Transverse colon (tissue), 4 donors: ENCODE data around the gene CRAT. TPM values are rescaled to one million over a fixed set of nuclear protein-coding genes. Genes with fewer than 3 reads are reported as not detected.

ENCODE experiments used
- DNase-seq: peaks from one replicate; pipeline ENCODE4 v3.0.0-alpha.2; 2019
- H3K27ac ChIP-seq, 4 donors: fragments of 200-600 bp; sonication (generic); 2 replicates each; pipeline ENCODE4 v1.5.1; 2016 to 2018; ENCODE audit warnings: inconsistent platforms in 4 of 4
- H3K27me3 ChIP-seq: fragments of 200-600 bp; sonication (generic); 2 replicates; pipeline ENCODE4 v1.5.1; 2017; ENCODE audit warnings: inconsistent platforms
- H3K36me3 ChIP-seq, 4 donors: fragments of 200-600 bp; sonication (generic); 2 replicates each; pipeline ENCODE4 v1.5.1; 2017 to 2019; ENCODE audit warnings: inconsistent platforms in 4 of 4
- H3K4me1 ChIP-seq, 4 donors: fragments of 200-600 bp; sonication (generic); 2 replicates each; pipeline ENCODE4 v1.5.1; 2017 to 2020; ENCODE audit warnings: inconsistent platforms in 4 of 4
- H3K4me3 ChIP-seq, 4 donors: fragments of 200-600 bp; sonication (generic); 1 replicate in 1 of 4; 2 replicates in 3 of 4; pipeline versions ENCODE4 v1.5.1 to v1.6.1; 2017 to 2019; ENCODE audit warnings: inconsistent platforms in 4 of 4
- H3K9me3 ChIP-seq, 2 donors: fragments of 200-600 bp; sonication (generic); 2 replicates each; pipeline ENCODE4 v1.5.1; 2017 to 2019; ENCODE audit warnings: inconsistent platforms in 2 of 2
- CTCF ChIP-seq, 5 experiments: fragments of 200-600 bp in 3 of 5; fragments of 450-650 bp in 2 of 5; sonication (generic) in 3 of 5; IDR thresholded peaks; 1 replicate in 2 of 5; 2 replicates in 3 of 5; pipeline ENCODE4 v1.5.1; 2016 to 2017; ENCODE audit warnings: antibody characterized with exemption in 5 of 5, inconsistent platforms in 3 of 5, mild to moderate bottlenecking in 2 of 5, moderate library complexity in 1 of 5
- EP300 ChIP-seq: sonication (generic); formaldehyde crosslinking; IDR thresholded peaks from one replicate; pipeline ENCODE4 v1.6.1; 2017; ENCODE audit warnings: antibody characterized with exemption, low read depth
- POLR2A ChIP-seq: fragments of 450-650 bp; IDR thresholded peaks from one replicate; pipeline ENCODE4 v1.6.1; 2016; ENCODE audit warnings: antibody characterized with exemption, mild to moderate bottlenecking, moderate library complexity
- POLR2AphosphoS5 ChIP-seq, 3 donors: sonication (generic); formaldehyde crosslinking; IDR thresholded peaks; one replicate each; pipeline ENCODE4 v1.6.1; 2016; ENCODE audit warnings: antibody characterized with exemption in 3 of 3
- WGBS, 2 donors: methylation state at CpG; one replicate each; pipeline ENCODE4 v1.1.5; 2018; ENCODE audit warnings: low coverage in 1 of 2; 5-methylcytosine and 5-hydroxymethylcytosine counted together
- in situ Hi-C, 4 donors: fragments of 200-750 bp; cut with MboI; loops; one replicate each; pipeline versions ENCODE4 v1.15.0 to v1.15.1; 2017; ENCODE audit warnings: low sequenced_read_pairs in 3 of 4, low pct_ligation_motif_present in 1 of 4, low pct_unique_long_range_greater_than_20kb in 1 of 4
- intact Hi-C: fragments of 100-400 bp; cut with DNase I; formaldehyde crosslinking; loops from one replicate; pipeline ENCODE4 v1.15.1; 2023; ENCODE audit warnings: low total_unique reads
- total RNA-seq, 4 donors: library from RNA; depleted of rRNA; stranded (reverse); fragments of >200 nt; gene quantifications; one replicate each; pipeline ENCODE4 v1.1.0, GENCODE V29; 2016

The CRAT gene
- total RNA-seq, 4 donors from 2014 or later, result 124 to 161 (median 136) TPM

GRCh38 chr9:129102791-129103594, 7.6 kb downstream of the CRAT start:
- peak; percentile 52 for DNase-seq
- H3K9me3 ChIP-seq, result no peaks in the 10 kb centered on the region
- 33 to 50% methylated on average over 1 to 14 of the region's 14 CpGs for WGBS, 2 donors
- no peak overlapping the region for H3K27ac ChIP-seq
- in situ Hi-C loops (no loop called here), intact Hi-C loops (no loop called here)
- no peak overlapping the region for H3K4me3 ChIP-seq
- H3K27me3 ChIP-seq, result no peaks in the 10 kb centered on the region
- no peak for TF ChIP-seq EP300
- TF ChIP-seq CTCF (IDR thresholded peaks at IDR 0.05), result peak; percentile 35 to 64 (median 51)
- peaks cover 0 to 8% (median 3%) of the 10 kb centered on the region in 4 donors for H3K4me1 ChIP-seq
- peaks cover 0 to 12% (median 0%) of the 10 kb centered on the region in 4 donors for H3K36me3 ChIP-seq

- no peak for TF ChIP-seq EP300
- TF ChIP-seq POLR2AphosphoS5 (IDR thresholded peaks at IDR 0.05), result no peak
- no peak for TF ChIP-seq POLR2A
- no peak for TF ChIP-seq CTCF (IDR thresholded peaks at IDR 0.05)
- Histone ChIP-seq H3K4me3 (no peak overlapping the region), H3K36me3 (peaks cover 0 to 16% (median under 1%) of the 10 kb centered on the region in 4 donors), H3K9me3 (no peaks in the 10 kb centered on the region), H3K4me1 (peaks cover 0 to 7% (median 3%) of the 10 kb centered on the region in 4 donors), H3K27ac (no peak overlapping the region), H3K27me3 (no peaks in the 10 kb centered on the region)
- in situ Hi-C loops, result no loop called here
- WGBS, 2 donors, result 78% methylated on average over 13 of the region's 13 CpGs; no CpG with 5 or more reads in 1 of the 2 donors
- intact Hi-C loops, result no loop called here
- DNase-seq, result no peak
These were observed 8.5 kb downstream of the CRAT start for GRCh38 chr9:129102095-129102525.

GRCh38 chr9:129101279-129101678, 9.3 kb downstream of the CRAT start:
- Histone ChIP-seq H3K4me1 (peaks cover 0 to 7% (median 3%) of the 10 kb centered on the region in 4 donors), H3K27ac (no peak overlapping the region), H3K27me3 (no peaks in the 10 kb centered on the region), H3K9me3 (no peaks in the 10 kb centered on the region), H3K4me3 (no peak overlapping the region), H3K36me3 (peaks cover 0 to 10% (median 3%) of the 10 kb centered on the region in 4 donors)
- TF ChIP-seq CTCF (IDR thresholded peaks at IDR 0.05) (no peak), POLR2A (no peak), POLR2AphosphoS5 (IDR thresholded peaks at IDR 0.05) (no peak), EP300 (no peak)
- in situ Hi-C loops (no loop called here), intact Hi-C loops (no loop called here)
- 94 to 100% methylated on average over 4 to 7 of the region's 7 CpGs for WGBS, 2 donors
- DNase-seq, result no peak

GRCh38 chr9:129100383-129101169, 10.0 kb downstream of the CRAT start:
- no peak overlapping the region for H3K27ac ChIP-seq
- in situ Hi-C loops, result no loop called here
- WGBS, 2 donors, result 68% methylated on average over 23 of the region's 28 CpGs; no CpG with 5 or more reads in 1 of the 2 donors

More at GRCh38 chr9:129100383-129101169, 10.0 kb downstream of the CRAT start:
- TF ChIP-seq EP300, result no peak
- TF ChIP-seq POLR2AphosphoS5 (IDR thresholded peaks at IDR 0.05), result no peak
- no peak for TF ChIP-seq CTCF (IDR thresholded peaks at IDR 0.05)
- TF ChIP-seq POLR2A, result no peak
- H3K4me1 ChIP-seq, result peaks cover 0 to 7% (median 3%) of the 10 kb centered on the region in 4 donors
- intact Hi-C loops, result no loop called here
- no peak for DNase-seq
- H3K36me3 ChIP-seq, result peaks cover 0 to 16% (median 7%) of the 10 kb centered on the region in 4 donors
- H3K27me3 ChIP-seq, result no peaks in the 10 kb centered on the region
- no peaks in the 10 kb centered on the region for H3K9me3 ChIP-seq
- H3K4me3 ChIP-seq, result no peak overlapping the region
